GM21786 (cell line): ENCODE results near the gene OR10Z1.

Source experiments
- ATAC-seq: cut with Tn5 transposase; IDR thresholded peaks from one replicate; pipeline ENCODE4 v1.9.1; 2021; ENCODE audit not compliant: unreplicated experiment

The OR10Z1 gene

GRCh38 chr1:158604968-158605367 lies at the start of gene OR10Z1:
TSS of gene OR10Z1 (plus strand) at chr1:158605268. CDS start at chr1:158606439, 1,171 bp downstream.
- no peak for ATAC-seq

- ATAC-seq = no peak
Observed at GRCh38 chr1:158559696-158560095, 45.4 kb upstream of the OR10Z1 start.

- no peak for ATAC-seq
Observed at GRCh38 chr1:158563853-158564252, 41.2 kb upstream of the OR10Z1 start.

- ATAC-seq = no peak
Observed at GRCh38 chr1:158564608-158565007, 40.5 kb upstream of the OR10Z1 start.

- ATAC-seq = no peak
Observed at GRCh38 chr1:158570480-158570879, 34.6 kb upstream of the OR10Z1 start, which contains the start of gene OR6P1. TSS of gene OR6P1 (minus strand) at chr1:158570580. CDS start at chr1:158563604, 6,976 bp downstream.

- ATAC-seq = no peak
Observed at GRCh38 chr1:158572226-158572625, 32.8 kb upstream of the OR10Z1 start.

- no peak for ATAC-seq
Observed at GRCh38 chr1:158577561-158577960, 27.5 kb upstream of the OR10Z1 start.

- ATAC-seq = no peak
Observed at GRCh38 chr1:158579733-158580132, 25.3 kb upstream of the OR10Z1 start, which contains the start of gene OR10X1. TSS of gene OR10X1 (minus strand) at chr1:158579899. CDS start at chr1:158579899, 0 bp downstream.

GRCh38 chr1:158583962-158584361 lies 21.1 kb upstream of the OR10Z1 start:
- ATAC-seq = no peak

GRCh38 chr1:158586942-158587341 lies 18.1 kb upstream of the OR10Z1 start:
- no peak for ATAC-seq

GRCh38 chr1:158600735-158601134 lies 4.3 kb upstream of the OR10Z1 start:
- no peak for ATAC-seq

GRCh38 chr1:158607296-158607695 lies 2.2 kb downstream of the OR10Z1 start:
- no peak for ATAC-seq

- ATAC-seq = no peak
Observed at GRCh38 chr1:158611916-158612315, 6.8 kb downstream of the OR10Z1 start.

- no peak for ATAC-seq
Observed at GRCh38 chr1:158613764-158614163, 8.7 kb downstream of the OR10Z1 start.

- no peak for ATAC-seq
Observed at GRCh38 chr1:158638146-158638545, 33.1 kb downstream of the OR10Z1 start.

GRCh38 chr1:158638904-158639303 lies 33.8 kb downstream of the OR10Z1 start:
- no peak for ATAC-seq

- ATAC-seq = no peak
Observed at GRCh38 chr1:158644449-158644848, 39.4 kb downstream of the OR10Z1 start.

- ATAC-seq = no peak
Observed at GRCh38 chr1:158646465-158646864, 41.4 kb downstream of the OR10Z1 start.

- ATAC-seq = no peak
Observed at GRCh38 chr1:158649052-158649451, 44.0 kb downstream of the OR10Z1 start.

- no peak for ATAC-seq
Observed at GRCh38 chr1:158652721-158653334, 47.8 kb downstream of the OR10Z1 start.

- ATAC-seq = no peak
Observed at GRCh38 chr1:158654086-158654485, 49.0 kb downstream of the OR10Z1 start.

GRCh38 chr1:158654571-158654970 lies 49.5 kb downstream of the OR10Z1 start:
- ATAC-seq = no peak
